GM12878 (cell line): ENCODE results near the gene SOBP. TPM values are rescaled to one million over a fixed set of nuclear protein-coding genes. Genes with fewer than 3 reads are reported as not detected.

ENCODE experiments used
- ATAC-seq: fragments of 200-7000 bp; cut with Tn5 transposase; 3 replicates; pipeline ENCODE4 v1.9.1; 2020; ENCODE audit warnings: mild to moderate bottlenecking, moderate library complexity
- BruUV-seq: library from RNA; stranded (reverse); fragments of 400-500 nt; replicated peaks from 2 replicates; lab custom pipeline; 2021; lab: Mats Ljungman, UMichigan
- CTCF ChIA-PET: fragments of 300-600 bp; sonication (Branson Sonifier 250); formaldehyde crosslinking; extraction: SDS; loops from one replicate; lab custom pipeline; 2021; ENCODE audit warnings: inconsistent platforms; lab: Yijun Ruan, JAX
- POLR2A ChIA-PET: fragments of 350-600 bp; formaldehyde crosslinking; extraction: SDS; loops from one replicate; lab custom pipeline; 2021; ENCODE audit warnings: inconsistent platforms; lab: Charles Lee
- RAD21 ChIA-PET: fragments of 300-600 bp; sonication (Branson Sonifier 250); formaldehyde crosslinking; loops from one replicate; lab custom pipeline; 2023; ENCODE audit warnings: antibody characterized with exemption; ENCODE audit not compliant: unreplicated experiment; lab: Charles Lee
- SMC1A ChIA-PET: fragments of 300-600 bp; sonication (Branson Sonifier 250); formaldehyde crosslinking; loops from one replicate; lab custom pipeline; 2023; ENCODE audit not compliant: unreplicated experiment, uncharacterized antibody; lab: Charles Lee
- DNase-seq: peaks from one replicate; pipeline ENCODE4 v3.0.0-alpha.2; 2011; ENCODE audit warnings: low read depth, low spot score
- FAIRE-seq: peaks from 3 replicates; lab custom pipeline; 2011; peaks lifted over from hg19 to GRCh38; lab: Jason Lieb, UNC
- H2AFZ ChIP-seq: 2 replicates; pipeline ENCODE4 v1.6.0; 2011; ENCODE audit warnings: low read depth, low read length, control low read depth; ENCODE audit not compliant: control insufficient read depth
- H3K27ac ChIP-seq: 2 replicates; pipeline ENCODE4 v1.5.1; 2011; ENCODE audit warnings: control low read depth; ENCODE audit not compliant: control insufficient read depth, insufficient read depth
- H3K27me3 ChIP-seq, 2 experiments: replicated peaks in 1 of 2; 2 replicates each; pipeline versions ENCODE4 v1.6.0 to v1.6.1; 2011; ENCODE audit warnings: low read length in 1 of 2; ENCODE audit not compliant: control insufficient read depth in 2 of 2, insufficient read depth in 2 of 2
- H3K36me3 ChIP-seq, 2 experiments: 2 replicates each; pipeline ENCODE4 v1.5.1; 2011; ENCODE audit warnings: low read length in 1 of 2; ENCODE audit not compliant: control insufficient read depth in 2 of 2, insufficient read depth in 2 of 2
- H3K4me1 ChIP-seq: 2 replicates; pipeline ENCODE4 v1.6.1; 2011; ENCODE audit warnings: mild to moderate bottlenecking, low read length, moderate library complexity, mixed read lengths; ENCODE audit not compliant: control insufficient read depth, insufficient read depth
- H3K4me2 ChIP-seq: 2 replicates; pipeline ENCODE4 v1.6.0; 2011; ENCODE audit warnings: control low read depth; ENCODE audit not compliant: control insufficient read depth, insufficient read depth
- H3K4me3 ChIP-seq: fragments of 200-600 bp; sonication (generic); 2 replicates; pipeline ENCODE4 v1.5.1; 2016
- H3K79me2 ChIP-seq: 2 replicates; pipeline ENCODE4 v1.6.0; 2011; ENCODE audit warnings: low read length; ENCODE audit not compliant: control insufficient read depth, insufficient read depth
- H3K9ac ChIP-seq: 2 replicates; pipeline ENCODE4 v1.8.0; 2011; ENCODE audit warnings: low read length, control low read depth, mixed read lengths; ENCODE audit not compliant: control insufficient read depth, insufficient read depth
- H3K9me3 ChIP-seq: replicated peaks from 3 replicates; pipeline ENCODE4 v1.5.1; 2011; ENCODE audit warnings: mild to moderate bottlenecking, low read length; ENCODE audit not compliant: control insufficient read depth, insufficient read depth
- H4K20me1 ChIP-seq: 2 replicates; pipeline ENCODE4 v1.6.0; 2011; ENCODE audit not compliant: control insufficient read depth, insufficient read depth
- ATF7 ChIP-seq: fragments of 450-650 bp; IDR thresholded peaks from 2 replicates; pipeline ENCODE4 v1.6.1; 2016; ENCODE audit warnings: low read depth, mild to moderate bottlenecking
- BACH1 ChIP-seq: fragments of 450-650 bp; IDR thresholded peaks from 2 replicates; pipeline ENCODE4 v1.6.1; 2017; ENCODE audit warnings: mild to moderate bottlenecking, borderline replicate concordance
- BRCA1 ChIP-seq: IDR thresholded peaks from 2 replicates; pipeline ENCODE4 v1.6.1; 2011; ENCODE audit warnings: low read depth, low read length, improper control_type of control experiment
- CHD4 ChIP-seq: fragments of 200-600 bp; sonication (generic); IDR thresholded peaks from 2 replicates; pipeline ENCODE4 v1.6.1; 2016; ENCODE audit warnings: mild to moderate bottlenecking
- CREM ChIP-seq: IDR thresholded peaks from 2 replicates; pipeline ENCODE4 v1.6.1; 2014; ENCODE audit warnings: antibody characterized with exemption, low read depth
- EP300 ChIP-seq, 2 experiments: fragments of 150-350 bp in 1 of 2; IDR thresholded peaks; 2 replicates each; pipeline ENCODE4 v1.6.1; 2011 to 2012; ENCODE audit warnings: low read depth in 2 of 2, low read length in 2 of 2, borderline replicate concordance in 1 of 2, improper control_type of control experiment in 1 of 2, inconsistent platforms in 1 of 2; ENCODE audit not compliant: control insufficient read depth in 1 of 2
- GABPA ChIP-seq: IDR thresholded peaks from 2 replicates; pipeline ENCODE4 v1.6.1; 2014; ENCODE audit warnings: antibody characterized with exemption, low read depth, mild to moderate bottlenecking, inconsistent platforms
- IKZF2 ChIP-seq, 2 experiments: fragments of 450-650 bp; IDR thresholded peaks; 2 replicates each; pipeline ENCODE4 v1.6.1; 2017; ENCODE audit warnings: mild to moderate bottlenecking in 2 of 2, moderate library complexity in 2 of 2
- MTA2 ChIP-seq: fragments of 450-650 bp; IDR thresholded peaks from 2 replicates; pipeline ENCODE4 v1.6.1; 2016; ENCODE audit warnings: low read depth, mild to moderate bottlenecking, moderate library complexity
- MXI1 ChIP-seq: fragments of 150-350 bp; IDR thresholded peaks from 2 replicates; pipeline ENCODE4 v1.6.1; 2011; ENCODE audit warnings: low read depth, mild to moderate bottlenecking, inconsistent platforms, low read length, improper control_type of control experiment
- NFXL1 ChIP-seq: fragments of 450-650 bp; IDR thresholded peaks from 2 replicates; pipeline ENCODE4 v1.6.1; 2017; ENCODE audit warnings: antibody characterized with exemption, mild to moderate bottlenecking, borderline replicate concordance
- NR2F1 ChIP-seq: fragments of 450-650 bp; conservative IDR thresholded peaks from 2 replicates; pipeline ENCODE4 v1.6.1; 2017; ENCODE audit warnings: mild to moderate bottlenecking
- PAX8 ChIP-seq: fragments of 450-650 bp; IDR thresholded peaks from 2 replicates; pipeline ENCODE4 v1.6.1; 2017; ENCODE audit warnings: mild to moderate bottlenecking, moderate library complexity
- PML ChIP-seq: IDR thresholded peaks from 2 replicates; pipeline ENCODE4 v1.6.1; 2012; ENCODE audit warnings: low read length, inconsistent platforms
- POLR2AphosphoS2 ChIP-seq: IDR thresholded peaks from 2 replicates; pipeline ENCODE4 v1.6.1; 2011; ENCODE audit warnings: low read depth, mild to moderate bottlenecking, low read length, improper control_type of control experiment, moderate library complexity
- REST ChIP-seq: IDR thresholded peaks from 2 replicates; pipeline ENCODE4 v1.6.1; 2012; ENCODE audit warnings: mild to moderate bottlenecking, low read depth, low read length
- whole genome bisulfite sequencing: methylation state at CpG from one replicate; pipeline ENCODE4 v1.1.6; 2016; ENCODE audit warnings: low lambda C conversion rate; ENCODE audit not compliant: insufficient replicate concordance, insufficient coverage; ENCODE audit errors: missing lambda C conversion rate; 5-methylcytosine and 5-hydroxymethylcytosine counted together
- in situ Hi-C: fragments of 300-500 bp; cut with MboI; formaldehyde crosslinking; loops from 9 replicates; pipeline ENCODE4 v1.14.3; 2018; ENCODE audit warnings: mixed read lengths
- intact Hi-C: fragments of 100-400 bp; cut with micrococcal nuclease; formaldehyde crosslinking; loops from one replicate; pipeline ENCODE4 v1.14.2; 2022; ENCODE audit not compliant: unreplicated experiment
- polyA plus RNA-seq, 11 experiments: library from polyadenylated mRNA; depleted of rRNA in 4 of 11; unstranded in 6 of 11; stranded (reverse) in 5 of 11; fragments of >200 nt; fragmentation: Nextera tagmentation in 4 of 11; fragmentation: Illumina TruSeq in 1 of 11; extraction: Ambion mirVana in 4 of 11; extraction: Trizol in 1 of 11; gene quantifications; 1 replicate in 1 of 11; 2 replicates in 10 of 11; pipeline versions ENCODE4 v1.2.1 to v1.2.3, GENCODE V29; 2011 to 2016; ENCODE audit warnings: inconsistent platforms in 2 of 11, missing spikeins in 2 of 11, low read depth in 1 of 11
- total RNA-seq, 4 experiments: library from RNA; depleted of rRNA in 3 of 4; stranded (reverse); fragments of >200 nt in 3 of 4; fragmentation: Illumina TruSeq in 1 of 4; extraction: Trizol in 1 of 4; gene quantifications; 2 replicates each; pipeline versions ENCODE4 v1.2.1 to v1.2.3, GENCODE V29; 2013 to 2021
- TF ChIP-seq, protein P1 (sequence below): fragments of 450-650 bp; IDR thresholded peaks from 2 replicates; pipeline ENCODE4 v1.6.1; 2017; ENCODE audit warnings: mild to moderate bottlenecking

Gene SOBP
- total and polyA plus RNA-seq, 10 of the 15 experiments (the other 5 are each of a cell fraction or from before 2014, with no cell fraction given), result 0.49 to 1.9 (median 0.78) TPM

DNA sequence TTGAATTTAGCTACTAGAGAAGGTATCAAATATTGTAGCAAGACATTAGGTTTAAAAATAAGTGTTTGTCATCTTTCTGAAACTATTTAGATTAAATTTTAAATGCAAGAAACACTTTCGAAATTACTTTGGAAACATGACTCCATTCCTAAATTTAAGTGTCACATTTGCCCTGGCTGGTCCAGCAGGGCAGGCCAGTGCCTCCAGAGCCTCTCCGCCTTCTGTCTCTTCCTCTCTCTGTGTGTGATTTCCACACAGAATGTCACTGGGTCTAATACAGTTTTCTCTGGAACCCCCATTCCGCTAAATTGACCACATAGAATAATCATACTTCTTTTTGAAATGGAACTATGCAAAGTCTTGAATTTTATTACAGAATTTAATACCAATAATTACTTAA lies 111.5 kb downstream of the SOBP start:
- no peak overlapping the region for H3K27ac ChIP-seq
- in situ Hi-C loops, result no loop called here
- no TSS peak for BruUV-seq

More for the DNA sequence above, 111.5 kb downstream of the SOBP start:
- H3K9ac ChIP-seq, result no peak overlapping the region
- no peak for DNase-seq
- no peak for ATAC-seq
- no peaks in the 10 kb centered on the region for H3K9me3 ChIP-seq
- no peak overlapping the region for H2AFZ ChIP-seq
- ChIA-PET RAD21 (no interaction called here), SMC1A (interaction anchor here (1.1 kb wide), 1 partner anchor 11 kb away, joined by 5 read pairs; no protein-coding TSS in a partner anchor), POLR2A (no interaction called here), CTCF (no interaction called here)
- no peaks in the 10 kb centered on the region for H3K4me1 ChIP-seq
- no peaks in the 10 kb centered on the region for H3K27me3 ChIP-seq
- intact Hi-C loops, result no loop called here
- H3K4me3 ChIP-seq, result no peak overlapping the region
- no peaks in the 10 kb centered on the region for H4K20me1 ChIP-seq
- no peaks in the 10 kb centered on the region for H3K36me3 ChIP-seq
- no peak for FAIRE-seq
- TF ChIP-seq MXI1, result no peak
- no peak for TF ChIP-seq IKZF2 (IDR thresholded peaks at IDR 0.05)
- TF ChIP-seq REST, result no peak
- no peak for TF ChIP-seq PAX8
- no peak for TF ChIP-seq EP300 (IDR thresholded peaks at IDR 0.05; ENCODE audit: borderline replicate concordance in 1 of 2, control insufficient read depth in 1 of 2, low read depth in 2 of 2, low read length in 2 of 2)
- TF ChIP-seq, protein P1, sequence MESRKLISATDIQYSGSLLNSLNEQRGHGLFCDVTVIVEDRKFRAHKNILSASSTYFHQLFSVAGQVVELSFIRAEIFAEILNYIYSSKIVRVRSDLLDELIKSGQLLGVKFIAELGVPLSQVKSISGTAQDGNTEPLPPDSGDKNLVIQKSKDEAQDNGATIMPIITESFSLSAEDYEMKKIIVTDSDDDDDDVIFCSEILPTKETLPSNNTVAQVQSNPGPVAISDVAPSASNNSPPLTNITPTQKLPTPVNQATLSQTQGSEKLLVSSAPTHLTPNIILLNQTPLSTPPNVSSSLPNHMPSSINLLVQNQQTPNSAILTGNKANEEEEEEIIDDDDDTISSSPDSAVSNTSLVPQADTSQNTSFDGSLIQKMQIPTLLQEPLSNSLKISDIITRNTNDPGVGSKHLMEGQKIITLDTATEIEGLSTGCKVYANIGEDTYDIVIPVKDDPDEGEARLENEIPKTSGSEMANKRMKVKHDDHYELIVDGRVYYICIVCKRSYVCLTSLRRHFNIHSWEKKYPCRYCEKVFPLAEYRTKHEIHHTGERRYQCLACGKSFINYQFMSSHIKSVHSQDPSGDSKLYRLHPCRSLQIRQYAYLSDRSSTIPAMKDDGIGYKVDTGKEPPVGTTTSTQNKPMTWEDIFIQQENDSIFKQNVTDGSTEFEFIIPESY, result no peak
- TF ChIP-seq CHD4, result no peak
- no peak for TF ChIP-seq POLR2AphosphoS2
- TF ChIP-seq MTA2, result no peak
- TF ChIP-seq BACH1, result no peak
- no peak for TF ChIP-seq ATF7
- TF ChIP-seq BRCA1, result no peak
- no peak for TF ChIP-seq GABPA
- no peak for TF ChIP-seq PML
- TF ChIP-seq CREM, result no peak
- no peak for TF ChIP-seq NFXL1
- TF ChIP-seq NR2F1, result no peak
- 35% methylated on average over 3 of the region's 3 CpGs for WGBS
- no peak overlapping the region for H3K4me2 ChIP-seq
- H3K79me2 ChIP-seq, result no peaks in the 10 kb centered on the region
